Mesenchymal stem cell (in vitro differentiated cells and primary cell): ENCODE data around the gene ATP8B1.
A peak's percentile ranks its signal among the peaks of the same experiment; 100 is the strongest.
"Not testable (repeated sequence)": the region's sequence is repeated elsewhere in the genome, so short reads cannot be mapped to it uniquely, and the experiment has no call there.

Source experiments
- DNase-seq: peaks from one replicate; pipeline ENCODE4 v3.0.0-alpha.2; 2013
- H2AFZ ChIP-seq: one replicate; pipeline ENCODE4 v1.6.1; 2013; ENCODE audit warnings: low read depth, mild to moderate bottlenecking, control low read depth, inconsistent platforms, low read length, moderate library complexity
- H2AK5ac ChIP-seq: 2 replicates; pipeline ENCODE4 v1.6.1; 2013; ENCODE audit warnings: low read length, moderate library complexity, mild to moderate bottlenecking, inconsistent platforms; ENCODE audit not compliant: severe bottlenecking
- H2BK120ac ChIP-seq: one replicate; pipeline ENCODE4 v1.6.1; 2013; ENCODE audit warnings: low read depth, mild to moderate bottlenecking, inconsistent platforms, low read length, moderate library complexity
- H2BK12ac ChIP-seq, 2 experiments: one replicate each; pipeline ENCODE4 v1.6.1; 2013; ENCODE audit warnings: inconsistent platforms in 2 of 2, low read length in 2 of 2, mild to moderate bottlenecking in 2 of 2, moderate library complexity in 2 of 2, control low read depth in 1 of 2
- H2BK15ac ChIP-seq: one replicate; pipeline ENCODE4 v1.6.1; 2013; ENCODE audit warnings: mild to moderate bottlenecking, low read depth, inconsistent platforms; ENCODE audit not compliant: poor library complexity, severe bottlenecking
- H2BK5ac ChIP-seq: 2 replicates; pipeline ENCODE4 v1.6.1; 2013; ENCODE audit warnings: low read depth, mild to moderate bottlenecking, low read length, control low read depth, inconsistent platforms; ENCODE audit not compliant: poor library complexity, severe bottlenecking
- H3K14ac ChIP-seq, 2 experiments: one replicate each; pipeline ENCODE4 v1.6.1; 2013; ENCODE audit warnings: inconsistent platforms in 2 of 2, low read length in 2 of 2, control low read depth in 1 of 2, mild to moderate bottlenecking in 1 of 2, moderate library complexity in 1 of 2
- H3K18ac ChIP-seq, 2 experiments: one replicate each; pipeline ENCODE4 v1.6.1; 2013; ENCODE audit warnings: inconsistent platforms in 2 of 2, low read length in 2 of 2, control low read depth in 1 of 2, low read depth in 1 of 2, mild to moderate bottlenecking in 1 of 2
- H3K23ac ChIP-seq, 2 experiments: one replicate each; pipeline ENCODE4 v1.6.1; 2013; ENCODE audit warnings: inconsistent platforms in 2 of 2, low read length in 2 of 2, mild to moderate bottlenecking in 2 of 2, moderate library complexity in 2 of 2, control low read depth in 1 of 2
- H3K27ac ChIP-seq: 2 replicates; pipeline ENCODE4 v1.5.1; 2013; ENCODE audit warnings: mild to moderate bottlenecking, moderate library complexity, low read length, control low read depth, inconsistent platforms; ENCODE audit not compliant: poor library complexity, severe bottlenecking
- H3K27me3 ChIP-seq, 2 experiments: 2 replicates each; pipeline versions ENCODE4 v1.6.1 to v1.7.0; 2013; ENCODE audit warnings: low read length in 2 of 2, mild to moderate bottlenecking in 2 of 2, moderate library complexity in 2 of 2, control low read depth in 1 of 2, inconsistent platforms in 1 of 2; ENCODE audit not compliant: control insufficient read depth in 1 of 2, insufficient read depth in 1 of 2
- H3K36me3 ChIP-seq, 2 experiments: 2 replicates each; pipeline versions ENCODE4 v1.6.1 to v1.7.0; 2013; ENCODE audit warnings: low read length in 2 of 2, control low read depth in 1 of 2, inconsistent platforms in 1 of 2, low read depth in 1 of 2, mild to moderate bottlenecking in 1 of 2; ENCODE audit not compliant: insufficient read depth in 2 of 2, control insufficient read depth in 1 of 2
- H3K4ac ChIP-seq, 2 experiments: one replicate each; pipeline ENCODE4 v1.6.1; 2013; ENCODE audit warnings: inconsistent platforms in 2 of 2, low read length in 2 of 2, mild to moderate bottlenecking in 2 of 2, moderate library complexity in 2 of 2, control low read depth in 1 of 2, low read depth in 1 of 2
- H3K4me1 ChIP-seq: 2 replicates; pipeline ENCODE4 v1.6.1; 2013; ENCODE audit warnings: low read depth, low read length, control low read depth; ENCODE audit not compliant: control insufficient read depth, insufficient read depth
- H3K4me2 ChIP-seq: 2 replicates; pipeline ENCODE4 v1.6.1; 2013; ENCODE audit warnings: low read length, mild to moderate bottlenecking, inconsistent platforms; ENCODE audit not compliant: poor library complexity, severe bottlenecking
- H3K4me3 ChIP-seq, 2 experiments: 2 replicates each; pipeline versions ENCODE4 v1.5.1 to v1.7.0; 2013; ENCODE audit warnings: low read length in 2 of 2, mild to moderate bottlenecking in 2 of 2, control low read depth in 1 of 2, low read depth in 1 of 2; ENCODE audit not compliant: insufficient read depth in 1 of 2
- H3K79me1 ChIP-seq: replicated peaks from 2 replicates; pipeline ENCODE4 v1.6.1; 2013; ENCODE audit warnings: mild to moderate bottlenecking, control low read depth, low read length, inconsistent platforms; ENCODE audit not compliant: poor library complexity, severe bottlenecking
- H3K9ac ChIP-seq: 2 replicates; pipeline ENCODE4 v1.7.0; 2013; ENCODE audit warnings: mild to moderate bottlenecking, low read length, moderate library complexity
- H3K9me3 ChIP-seq: 2 replicates; pipeline ENCODE4 v1.7.0; 2013; ENCODE audit warnings: mild to moderate bottlenecking, low read length; ENCODE audit not compliant: control insufficient read depth
- H4K8ac ChIP-seq: one replicate; pipeline ENCODE4 v1.6.1; 2013; ENCODE audit warnings: inconsistent platforms, mild to moderate bottlenecking, low read length, moderate library complexity
- H4K91ac ChIP-seq: one replicate; pipeline ENCODE4 v1.6.1; 2013; ENCODE audit warnings: mild to moderate bottlenecking, low read length, inconsistent platforms
- WGBS: methylation state at CpG from one replicate; pipeline ENCODE4 v1.1.7; 2013; ENCODE audit warnings: mixed read lengths; 5-methylcytosine and 5-hydroxymethylcytosine counted together

ATP8B1 gene

GRCh38 chr18:57831597-57832377, 28.7 kb upstream of the ATP8B1 start:
- no peak overlapping the region for H3K27ac ChIP-seq
- no peak overlapping the region for H3K18ac ChIP-seq
- no peak overlapping the region for H4K8ac ChIP-seq
- H3K4me2 ChIP-seq: no peak overlapping the region
- no peak for DNase-seq
- 96% methylated on average over 13 of the region's 14 CpGs for WGBS
- H2AK5ac ChIP-seq: no peak overlapping the region
- no peak overlapping the region for H3K23ac ChIP-seq
- H2BK120ac ChIP-seq: no peak overlapping the region
- no peak overlapping the region for H3K4me3 ChIP-seq
- no peak overlapping the region for H2BK12ac ChIP-seq
- no peaks in the 10 kb centered on the region for H3K27me3 ChIP-seq
- no peak overlapping the region for H3K14ac ChIP-seq
- no peak overlapping the region for H3K9ac ChIP-seq
- H2BK15ac ChIP-seq: no peak overlapping the region
- no peaks in the 10 kb centered on the region for H3K79me1 ChIP-seq
- peaks cover 3% of the 10 kb centered on the region for H3K4me1 ChIP-seq
- no peaks in the 10 kb centered on the region for H3K36me3 ChIP-seq
- no peak overlapping the region for H3K4ac ChIP-seq
- no peak overlapping the region for H4K91ac ChIP-seq
- no peak overlapping the region for H2AFZ ChIP-seq
- H3K9me3 ChIP-seq: no peaks in the 10 kb centered on the region
- H2BK5ac ChIP-seq: no peak overlapping the region

GRCh38 chr18:57827646-57828045, 24.5 kb upstream of the ATP8B1 start:
- no peak overlapping the region for H3K23ac ChIP-seq
- H3K14ac ChIP-seq: no peak overlapping the region
- H2AFZ ChIP-seq: no peak overlapping the region
- no peak overlapping the region for H3K4me3 ChIP-seq
- H3K18ac ChIP-seq: no peak overlapping the region
- peaks cover 2% of the 10 kb centered on the region for H3K4me1 ChIP-seq
- H3K9me3 ChIP-seq: no peaks in the 10 kb centered on the region
- no peaks in the 10 kb centered on the region for H3K27me3 ChIP-seq
- no peaks in the 10 kb centered on the region for H3K79me1 ChIP-seq
- no peak overlapping the region for H3K9ac ChIP-seq
- H2BK15ac ChIP-seq: no peak overlapping the region
- H4K91ac ChIP-seq: no peak overlapping the region
- H3K4me2 ChIP-seq: no peak overlapping the region
- H2BK120ac ChIP-seq: no peak overlapping the region
- 89% methylated on average over 9 of the region's 11 CpGs for WGBS
- no peak overlapping the region for H2BK12ac ChIP-seq
- no peak overlapping the region for H2AK5ac ChIP-seq
- H3K36me3 ChIP-seq: no peaks in the 10 kb centered on the region
- H4K8ac ChIP-seq: no peak overlapping the region
- no peak overlapping the region for H3K27ac ChIP-seq
- no peak overlapping the region for H3K4ac ChIP-seq
- no peak overlapping the region for H2BK5ac ChIP-seq
- DNase-seq: no peak

- Histone ChIP-seq H3K4me2 (no peak overlapping the region), H2AK5ac (no peak overlapping the region), H2BK12ac (no peak overlapping the region), H4K8ac (no peak overlapping the region), H3K36me3 (no peaks in the 10 kb centered on the region), H2BK120ac (no peak overlapping the region), H3K79me1 (no peaks in the 10 kb centered on the region), H3K27ac (no peak overlapping the region), H2BK15ac (no peak overlapping the region), H3K4me1 (peaks cover 2% of the 10 kb centered on the region), H3K23ac (no peak overlapping the region), H4K91ac (no peak overlapping the region), H3K18ac (no peak overlapping the region), H3K4me3 (no peak overlapping the region), H3K4ac (no peak overlapping the region), H3K9ac (no peak overlapping the region), H3K27me3 (no peaks in the 10 kb centered on the region), H2AFZ (no peak overlapping the region), H3K9me3 (no peaks in the 10 kb centered on the region), H2BK5ac (no peak overlapping the region), H3K14ac (no peak overlapping the region)
- WGBS: 100% methylated on average over 1 of the region's 1 CpG
- no peak for DNase-seq
Observed at GRCh38 chr18:57826252-57826651, 23.1 kb upstream of the ATP8B1 start.

GRCh38 chr18:57820583-57820982, 17.5 kb upstream of the ATP8B1 start:
- H3K23ac ChIP-seq, H3K18ac ChIP-seq, H3K4me1 ChIP-seq, H3K27me3 ChIP-seq, H2BK120ac ChIP-seq, H3K14ac ChIP-seq, H2BK15ac ChIP-seq, H3K79me1 ChIP-seq, H3K36me3 ChIP-seq, H3K4me2 ChIP-seq, H2BK5ac ChIP-seq, H4K91ac ChIP-seq, H3K4ac ChIP-seq, H3K4me3 ChIP-seq, H2AFZ ChIP-seq, H3K9me3 ChIP-seq, DNase-seq: not testable (repeated sequence)
- peak overlapping the region; percentile 50 for H4K8ac ChIP-seq
- WGBS: 100% methylated on average over 1 of the region's 2 CpGs
- H3K9ac ChIP-seq: peak overlapping the region; percentile 27
- H3K27ac ChIP-seq: peak overlapping the region; percentile 96
- H2AK5ac ChIP-seq: peak overlapping the region; percentile 64
- peak overlapping the region in 1 of 2 experiments; percentile 37 for H2BK12ac ChIP-seq
